GM12892 (cell line): ENCODE measurements around the gene ECE1.

Experiments
- POLR2A ChIP-seq: IDR thresholded peaks from 2 replicates; pipeline ENCODE4 v1.6.1; 2011; ENCODE audit warnings: low read depth, low read length, control low read depth
- POLR2AphosphoS5 ChIP-seq: IDR thresholded peaks from 2 replicates; pipeline ENCODE4 v1.6.1; 2011; ENCODE audit warnings: low read depth, low read length, control low read depth
- TAF1 ChIP-seq: IDR thresholded peaks from 2 replicates; pipeline ENCODE4 v1.6.1; 2011; ENCODE audit warnings: low read depth, mild to moderate bottlenecking, control low read depth, low read length, borderline replicate concordance

DNA sequence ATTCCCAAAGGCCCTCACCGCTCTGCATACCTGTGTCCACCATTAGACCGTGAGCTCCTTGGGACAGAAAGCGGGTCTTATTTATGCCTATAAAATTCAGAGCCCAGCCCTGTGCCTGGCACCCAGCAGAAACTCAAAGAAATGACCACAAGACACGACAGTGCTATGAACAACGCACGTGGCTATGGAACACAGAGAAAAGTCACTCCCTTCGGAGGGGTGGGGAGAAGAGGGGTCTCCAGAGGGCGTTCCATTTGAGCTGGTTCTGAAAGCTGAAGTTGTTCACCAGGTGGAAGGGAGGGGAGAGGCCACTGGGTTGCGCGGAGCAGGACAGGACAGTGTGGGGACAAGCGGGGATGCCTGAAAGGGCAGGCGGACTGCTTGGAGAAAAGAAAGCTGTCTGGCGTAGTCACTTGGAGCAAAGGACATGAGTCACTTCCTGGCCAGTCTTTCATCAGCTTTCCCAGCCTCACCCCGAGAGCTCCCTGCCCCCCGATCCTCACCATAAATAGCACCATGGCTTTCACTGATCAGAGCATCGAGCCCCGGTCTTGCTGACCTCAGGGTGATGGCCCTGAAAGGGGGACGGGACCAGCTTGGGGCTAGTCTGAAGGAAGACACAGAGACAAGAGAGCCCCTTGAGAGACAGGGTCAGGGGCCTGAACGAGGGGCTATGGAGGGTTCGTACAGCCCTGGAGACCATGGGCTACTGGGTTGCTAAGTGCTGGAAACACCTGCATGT is 28.5 kb downstream of the ECE1 start:
- no peak for TF ChIP-seq POLR2AphosphoS5
- no peak for TF ChIP-seq POLR2A
- no peak for TF ChIP-seq TAF1
